NCI-H2196 (cell line): Measurements from ENCODE around the gene TSC22D4.

ENCODE experiments used
- DNase-seq: peaks from one replicate; lab custom pipeline; 2025; ENCODE audit not compliant: unreplicated experiment; lab: John Stamatoyannopoulos, UW

Gene TSC22D4

GRCh38 chr7:100493476-100494264, 14.7 kb upstream of the TSC22D4 start:
- no peak for DNase-seq

- no peak for DNase-seq
These were observed 13.9 kb upstream of the TSC22D4 start for GRCh38 chr7:100492738-100493475.

GRCh38 chr7:100491192-100491578, 12.2 kb upstream of the TSC22D4 start:
- DNase-seq: no peak

- DNase-seq: no peak
These were observed 11.6 kb upstream of the TSC22D4 start for GRCh38 chr7:100490483-100491191.

GRCh38 chr7:100489824-100490223, 10.8 kb upstream of the TSC22D4 start:
- peak; percentile 99 for DNase-seq

GRCh38 chr7:100489121-100489520, 10.1 kb upstream of the TSC22D4 start:
- no peak for DNase-seq

GRCh38 chr7:100488333-100489095, 9.5 kb upstream of the TSC22D4 start:
- DNase-seq: no peak

GRCh38 chr7:100486753-100487446, 7.9 kb upstream of the TSC22D4 start:
- peak; percentile 34 for DNase-seq

- no peak for DNase-seq
These were observed 7.2 kb upstream of the TSC22D4 start for GRCh38 chr7:100486111-100486636.

- no peak for DNase-seq
These were observed 6.5 kb upstream of the TSC22D4 start for GRCh38 chr7:100485471-100485876.

GRCh38 chr7:100484673-100485045, 5.6 kb upstream of the TSC22D4 start:
- no peak for DNase-seq

- peak; percentile 74 for DNase-seq
These were observed 5.0 kb upstream of the TSC22D4 start, which contains the start of gene NYAP1 for GRCh38 chr7:100483722-100484672. Gene NYAP1, plus strand, starts transcription at chr7:100483927. Its CDS starts 1,385 bp downstream, at chr7:100485312.

- DNase-seq: peak; percentile 74
These were observed 4.2 kb upstream of the TSC22D4 start for GRCh38 chr7:100483090-100483721.

GRCh38 chr7:100482728-100483089, 3.7 kb upstream of the TSC22D4 start:
- no peak for DNase-seq

GRCh38 chr7:100481466-100481865, 2.5 kb upstream of the TSC22D4 start:
- DNase-seq: no peak

GRCh38 chr7:100477871-100478267, 1.1 kb downstream of the TSC22D4 start:
- no peak for DNase-seq

- DNase-seq: no peak
These were observed 1.8 kb downstream of the TSC22D4 start for GRCh38 chr7:100476903-100477870.
